ENCODE measurements around the gene MEGF6.

DNA sequence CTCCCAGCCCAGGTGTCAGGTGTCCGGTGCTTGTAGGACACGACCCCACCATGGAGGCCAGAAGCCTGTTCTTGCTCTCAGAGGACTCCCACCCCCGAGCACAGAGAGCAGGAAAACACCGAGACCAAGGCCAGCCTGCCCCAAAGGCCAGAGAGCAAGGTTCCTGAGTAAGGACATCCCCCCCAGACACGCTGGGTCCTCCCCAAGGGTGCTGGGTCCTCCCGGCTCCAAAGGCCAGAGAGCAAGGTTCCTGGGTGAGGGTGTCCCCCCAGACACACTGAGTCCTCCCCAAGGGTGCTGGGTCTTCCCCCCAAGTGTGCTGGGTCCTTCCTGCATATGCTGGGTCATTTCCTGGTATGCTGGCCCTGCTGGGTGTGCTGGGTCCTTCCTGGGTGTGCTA is 40.0 kb downstream of the MEGF6 start:
- TF ChIP-seq POLR2AphosphoS5 (IDR thresholded peaks at IDR 0.05): no peak
- TF ChIP-seq, protein P1, sequence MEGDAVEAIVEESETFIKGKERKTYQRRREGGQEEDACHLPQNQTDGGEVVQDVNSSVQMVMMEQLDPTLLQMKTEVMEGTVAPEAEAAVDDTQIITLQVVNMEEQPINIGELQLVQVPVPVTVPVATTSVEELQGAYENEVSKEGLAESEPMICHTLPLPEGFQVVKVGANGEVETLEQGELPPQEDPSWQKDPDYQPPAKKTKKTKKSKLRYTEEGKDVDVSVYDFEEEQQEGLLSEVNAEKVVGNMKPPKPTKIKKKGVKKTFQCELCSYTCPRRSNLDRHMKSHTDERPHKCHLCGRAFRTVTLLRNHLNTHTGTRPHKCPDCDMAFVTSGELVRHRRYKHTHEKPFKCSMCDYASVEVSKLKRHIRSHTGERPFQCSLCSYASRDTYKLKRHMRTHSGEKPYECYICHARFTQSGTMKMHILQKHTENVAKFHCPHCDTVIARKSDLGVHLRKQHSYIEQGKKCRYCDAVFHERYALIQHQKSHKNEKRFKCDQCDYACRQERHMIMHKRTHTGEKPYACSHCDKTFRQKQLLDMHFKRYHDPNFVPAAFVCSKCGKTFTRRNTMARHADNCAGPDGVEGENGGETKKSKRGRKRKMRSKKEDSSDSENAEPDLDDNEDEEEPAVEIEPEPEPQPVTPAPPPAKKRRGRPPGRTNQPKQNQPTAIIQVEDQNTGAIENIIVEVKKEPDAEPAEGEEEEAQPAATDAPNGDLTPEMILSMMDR (IDR thresholded peaks at IDR 0.05): no peak
- no peak for TF ChIP-seq POLR2A (IDR thresholded peaks at IDR 0.05)
